Skeletal muscle cell (primary cell): ENCODE data around the gene TMEM214.
A peak's percentile ranks its signal among the peaks of the same experiment; 100 is the strongest.

ENCODE experiments used
- DNase-seq: peaks from one replicate; pipeline ENCODE4 v3.0.0-alpha.2; 2010; ENCODE audit warnings: low read depth
- H3K4me3 ChIP-seq: 2 replicates; pipeline ENCODE4 v1.5.1; 2011; ENCODE audit warnings: low read depth, mild to moderate bottlenecking, control low read depth, low read length, moderate library complexity

Gene TMEM214

DNA sequence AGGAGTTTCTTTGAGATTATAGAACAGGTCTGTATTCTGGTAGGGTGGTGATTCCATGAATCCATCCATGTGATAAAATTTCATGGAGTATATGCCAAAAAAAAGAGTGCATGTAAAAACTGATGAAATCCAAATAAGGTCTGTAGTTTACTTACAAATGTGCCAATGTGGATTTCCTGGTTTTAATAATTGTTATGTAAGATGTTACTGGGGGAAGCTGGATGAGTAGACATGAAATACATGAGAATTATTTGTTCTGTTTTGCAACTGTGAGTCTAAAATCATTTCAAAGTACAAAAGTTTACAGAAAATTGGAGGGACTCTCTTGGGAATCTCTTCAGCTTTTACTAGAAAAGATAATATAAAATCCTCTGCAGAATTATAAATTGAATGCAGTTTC, 23.7 kb upstream of the TMEM214 start:
- no peak overlapping the region for H3K4me3 ChIP-seq
- no peak for DNase-seq

DNA sequence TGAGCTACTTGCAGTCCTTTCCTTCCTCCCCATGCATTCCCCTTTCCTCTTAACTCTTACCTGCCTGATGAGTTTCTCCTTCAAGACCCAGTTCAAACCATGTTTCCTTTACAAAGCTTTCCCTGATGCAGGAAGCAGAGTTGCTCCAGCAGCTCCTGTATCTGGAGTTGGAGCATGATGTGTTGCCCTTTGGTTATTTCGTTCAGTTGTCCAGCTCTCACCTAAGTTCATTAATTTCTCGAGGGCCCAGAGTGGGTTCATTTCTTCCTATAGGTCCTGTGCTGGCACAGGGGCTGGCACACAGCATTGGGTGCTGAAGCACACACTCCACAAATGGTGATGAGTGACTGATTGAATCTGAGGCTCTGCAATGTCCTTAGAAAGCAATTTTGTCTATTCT, 23.0 kb upstream of the TMEM214 start:
- DNase-seq: no peak
- H3K4me3 ChIP-seq: no peak overlapping the region

DNA sequence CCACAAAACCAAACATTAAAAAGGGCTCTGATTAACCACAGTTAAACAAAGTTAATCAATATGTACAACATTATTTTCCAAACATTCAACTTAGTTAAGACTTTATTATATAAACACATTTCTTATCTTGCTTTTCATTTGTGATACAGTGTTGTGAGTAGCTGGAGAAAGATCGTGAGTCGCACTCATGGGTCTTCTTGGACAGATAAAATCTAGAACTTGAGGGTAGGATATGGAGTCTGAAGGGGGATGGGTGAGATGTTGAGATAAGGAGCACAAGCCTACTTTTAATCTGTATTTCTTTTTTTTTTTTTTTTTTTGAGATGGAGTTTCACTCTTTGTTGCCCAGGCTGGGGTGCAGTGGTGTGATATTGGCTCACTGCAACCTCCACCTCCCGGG, 22.6 kb upstream of the TMEM214 start:
- DNase-seq: no peak
- H3K4me3 ChIP-seq: no peak overlapping the region

DNA sequence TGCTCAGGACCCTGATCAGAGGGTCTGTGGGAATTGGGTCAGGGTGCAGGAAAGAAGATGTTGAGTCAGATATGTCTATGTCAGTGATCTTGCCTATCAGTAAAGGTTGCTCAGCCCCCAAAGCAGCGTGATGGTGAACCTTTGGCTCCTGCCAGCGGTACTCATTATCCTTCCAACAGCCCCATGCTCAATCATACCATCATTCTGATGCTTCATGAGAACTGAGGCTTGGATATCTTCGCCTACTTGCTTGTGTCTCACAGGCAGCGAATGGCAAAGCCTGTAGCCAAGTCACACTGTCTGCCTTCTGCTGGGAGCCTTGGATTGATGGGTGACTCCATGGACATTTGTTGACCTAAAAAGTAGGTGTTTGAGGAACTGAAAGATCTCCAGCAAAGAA, 19.0 kb upstream of the TMEM214 start:
- no peak for DNase-seq
- H3K4me3 ChIP-seq: no peak overlapping the region

DNA sequence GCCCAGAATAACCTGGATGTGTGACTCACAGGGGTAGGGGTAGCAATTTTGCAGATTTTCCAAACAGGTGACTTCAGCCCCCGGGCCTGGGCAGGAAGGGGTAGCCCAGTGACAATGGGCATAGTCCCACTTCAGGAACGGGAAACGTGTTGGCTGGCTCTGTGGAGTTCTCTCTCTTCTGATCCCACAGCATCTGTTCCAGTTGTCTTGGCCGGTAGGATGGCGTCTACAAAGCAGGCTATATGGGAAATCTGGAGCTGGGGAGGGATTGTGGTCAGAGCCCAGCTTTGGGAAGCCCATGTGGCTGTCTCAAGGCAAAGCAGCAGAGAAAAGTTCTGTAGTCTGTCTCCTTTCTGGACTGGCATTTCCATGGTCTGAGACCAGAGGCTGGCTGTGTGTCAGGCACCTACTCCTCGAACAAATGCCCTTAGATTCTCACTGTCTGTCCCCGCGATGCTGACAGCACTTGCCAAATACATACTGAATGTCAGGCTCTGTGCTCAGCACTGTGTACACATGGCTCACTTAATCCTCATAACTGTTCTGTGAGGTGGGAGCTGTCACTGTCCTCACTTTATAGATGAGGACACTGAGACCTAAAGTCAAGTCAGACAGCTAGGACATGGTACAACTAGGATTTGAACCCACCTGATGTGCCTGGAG, 17.9 kb upstream of the TMEM214 start:
- no peak for DNase-seq
- no peak overlapping the region for H3K4me3 ChIP-seq

DNA sequence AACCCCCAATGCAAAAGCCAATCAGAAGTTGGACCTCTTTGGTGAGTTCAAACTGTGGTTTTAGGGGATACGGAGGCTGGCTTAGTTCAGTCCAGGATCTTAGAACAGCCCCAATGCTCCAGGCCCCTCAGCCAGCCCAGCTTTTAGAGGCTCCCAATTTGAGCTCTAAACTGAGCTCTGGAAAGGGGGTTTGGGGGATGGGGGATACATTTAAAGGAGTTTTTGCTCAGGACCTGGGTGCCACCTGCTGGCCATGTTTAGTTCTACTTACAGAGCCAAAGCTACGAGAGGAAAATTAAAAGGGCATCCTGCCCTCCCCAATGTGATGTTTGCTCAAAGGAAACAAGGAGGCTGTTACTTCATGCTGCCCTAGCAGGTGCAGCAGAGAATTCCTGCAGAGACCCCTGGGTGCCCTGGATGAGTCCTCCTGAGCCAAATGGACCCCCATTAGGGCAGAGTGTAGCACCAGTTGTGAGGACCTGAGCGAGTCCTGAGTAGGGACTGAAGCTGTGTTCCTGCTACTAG, 15.9 kb upstream of the TMEM214 start:
- DNase-seq: no peak
- no peak overlapping the region for H3K4me3 ChIP-seq

DNA sequence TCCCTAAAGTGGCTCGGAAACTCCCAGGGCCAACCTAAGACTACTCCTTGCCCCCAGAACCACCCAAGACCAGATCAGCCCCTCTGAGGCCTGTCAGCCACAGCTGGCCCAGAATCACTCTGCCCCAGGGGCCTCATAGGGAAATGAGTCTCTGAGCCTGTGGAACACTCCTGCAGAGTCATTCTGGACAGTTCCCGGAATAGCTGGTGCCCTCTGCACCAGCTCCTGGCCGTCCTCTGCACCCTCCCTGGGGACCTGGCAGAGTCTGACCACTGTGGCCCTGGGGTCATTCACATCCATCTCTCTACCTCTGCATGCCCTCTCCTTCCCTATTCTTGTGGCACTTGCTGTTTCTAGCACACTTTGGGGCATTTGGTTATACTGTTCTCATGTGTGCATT, 14.6 kb upstream of the TMEM214 start:
- no peak overlapping the region for H3K4me3 ChIP-seq
- no peak for DNase-seq

DNA sequence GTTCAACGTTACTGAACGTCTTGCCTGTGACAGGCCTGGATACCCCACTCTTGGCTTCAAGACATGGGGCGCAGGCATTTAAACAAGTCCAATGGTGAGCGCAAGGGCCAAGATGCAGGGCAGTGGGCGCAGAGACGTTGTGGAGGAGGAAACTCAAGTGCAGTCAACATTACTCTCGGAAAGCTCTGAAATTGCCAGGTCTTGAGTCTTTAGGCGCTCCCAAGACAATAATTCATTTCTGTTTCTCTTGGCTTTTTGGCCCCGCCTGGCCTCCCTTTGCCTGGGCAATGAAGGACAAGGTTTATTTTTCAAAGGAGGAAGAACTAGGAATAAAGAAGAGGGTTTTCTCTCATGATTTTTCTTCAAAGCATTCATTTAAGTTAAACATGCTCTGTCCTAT, 13.3 kb upstream of the TMEM214 start:
- DNase-seq: no peak
- H3K4me3 ChIP-seq: no peak overlapping the region

DNA sequence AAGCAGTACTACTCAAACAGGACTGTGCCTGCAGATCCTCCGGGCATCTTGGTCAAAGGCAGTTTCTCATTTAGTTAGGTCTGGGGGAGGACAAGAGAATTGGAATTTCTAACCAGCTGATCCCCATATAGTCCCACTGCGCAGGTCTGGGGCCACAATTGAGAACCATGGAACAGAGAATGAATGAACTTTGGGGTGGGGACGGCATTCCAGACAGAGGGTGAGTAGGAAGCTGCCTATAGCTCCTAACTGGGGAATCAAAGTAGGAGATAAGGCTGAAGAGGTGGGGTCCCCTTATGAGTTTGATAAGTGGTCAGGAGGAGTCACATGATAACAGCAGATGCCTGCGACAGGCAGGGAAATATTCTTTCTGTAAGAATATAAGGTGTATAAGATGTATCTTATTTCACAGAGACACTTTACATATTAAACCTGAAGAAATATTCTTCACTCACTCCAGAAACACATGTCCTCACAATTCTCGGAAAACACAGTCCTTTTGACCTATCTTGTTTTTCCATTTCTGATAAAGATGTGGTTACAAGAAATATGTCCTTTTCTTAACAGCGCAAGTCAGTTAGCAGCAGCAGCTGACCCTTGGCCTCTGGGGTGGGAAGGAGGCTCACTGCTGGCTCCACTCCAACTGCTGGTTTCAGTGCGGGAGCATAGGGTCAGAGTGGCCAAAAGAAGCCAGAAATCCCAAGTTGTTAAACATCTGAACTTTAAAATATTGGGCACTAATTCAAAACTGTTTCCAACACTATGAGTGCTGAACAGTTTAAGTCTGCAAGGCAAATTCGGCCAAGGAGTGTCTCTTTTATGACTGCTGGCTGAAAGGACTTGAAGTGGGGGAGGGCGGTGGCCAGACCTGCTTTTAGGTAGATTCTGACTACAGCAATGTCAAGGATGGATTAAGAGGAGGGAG, 12.6 kb upstream of the TMEM214 start:
- no peak overlapping the region for H3K4me3 ChIP-seq
- DNase-seq: no peak

DNA sequence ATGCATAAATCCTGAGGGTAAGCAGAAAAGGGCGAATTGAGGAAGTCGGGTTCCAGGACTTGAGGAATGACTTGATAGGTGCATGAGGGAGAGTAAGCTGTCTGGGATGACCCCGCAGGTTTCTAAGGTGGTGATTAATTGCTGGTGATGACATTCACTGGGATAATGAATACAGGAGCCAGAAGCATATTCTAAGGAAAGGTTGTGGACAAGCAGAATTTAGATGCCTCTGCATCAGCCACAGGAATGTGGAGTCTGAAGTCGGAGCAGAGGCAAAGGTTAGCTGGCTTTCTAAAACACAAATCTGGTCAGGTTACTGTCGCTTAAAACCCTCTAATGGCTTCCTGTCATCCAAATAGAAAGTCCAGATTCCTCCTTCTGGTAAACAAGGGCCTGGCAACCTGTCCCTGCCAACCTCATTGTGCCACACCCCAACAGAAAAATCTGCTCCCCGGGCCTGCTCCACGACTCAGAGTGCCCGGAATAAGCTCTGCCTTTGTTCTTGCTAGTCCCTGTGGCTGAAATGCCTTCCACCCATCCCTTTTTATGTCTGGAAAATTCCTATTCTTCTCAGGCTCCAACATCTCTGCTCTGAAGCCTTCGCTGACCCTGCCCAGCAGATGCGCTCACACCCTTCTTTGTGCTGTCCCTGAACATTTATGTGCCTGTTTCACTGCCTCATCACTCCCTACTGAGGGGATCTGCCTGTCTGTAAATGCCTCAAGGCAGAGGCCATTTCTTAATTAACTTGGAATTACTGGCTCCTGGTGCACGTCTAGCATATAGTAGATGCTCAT, 11.3 kb upstream of the TMEM214 start:
- no peak for DNase-seq
- H3K4me3 ChIP-seq: no peak overlapping the region

DNA sequence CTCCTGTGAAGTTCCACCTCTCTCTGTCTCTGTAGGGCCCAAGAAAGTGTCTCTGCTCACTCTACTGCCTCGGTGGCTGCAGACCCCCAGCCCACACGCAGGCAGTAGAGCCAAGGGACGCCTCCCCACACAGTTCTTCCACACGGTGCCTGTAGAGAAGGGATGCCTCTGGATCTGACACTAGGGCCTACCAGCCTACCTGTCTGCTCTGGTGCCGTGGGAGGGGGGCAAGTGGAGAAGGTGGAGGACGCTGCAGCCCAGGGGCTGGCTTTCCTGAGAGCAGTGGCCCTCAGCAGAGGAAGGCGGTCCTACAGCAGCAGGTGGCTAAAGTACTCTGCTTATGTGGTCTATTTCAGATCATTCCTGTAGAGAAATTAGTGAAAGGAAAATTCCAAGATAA, 9.0 kb upstream of the TMEM214 start:
- H3K4me3 ChIP-seq: no peak overlapping the region
- DNase-seq: no peak

DNA sequence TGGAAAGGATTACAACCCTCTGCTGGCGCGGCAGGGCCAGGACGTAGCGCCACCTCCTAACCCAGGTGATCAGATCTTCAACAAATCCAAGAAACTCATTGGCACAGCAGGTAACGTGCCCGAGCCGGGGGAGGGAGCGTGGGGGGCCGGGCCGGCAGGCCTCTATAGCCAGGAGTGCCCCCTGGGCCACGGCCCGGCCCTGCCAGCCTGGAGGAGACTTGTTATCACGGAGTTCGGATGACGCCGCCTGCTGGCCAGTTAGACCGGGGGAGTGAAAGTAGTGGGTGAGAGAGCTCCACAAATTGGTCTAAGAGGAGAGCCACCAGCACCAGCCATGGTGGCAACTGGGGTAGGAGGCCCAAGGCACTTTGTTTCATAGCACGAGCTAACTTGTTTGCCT, 8.6 kb upstream of the TMEM214 start:
- DNase-seq: no peak
- H3K4me3 ChIP-seq: no peak overlapping the region

DNA sequence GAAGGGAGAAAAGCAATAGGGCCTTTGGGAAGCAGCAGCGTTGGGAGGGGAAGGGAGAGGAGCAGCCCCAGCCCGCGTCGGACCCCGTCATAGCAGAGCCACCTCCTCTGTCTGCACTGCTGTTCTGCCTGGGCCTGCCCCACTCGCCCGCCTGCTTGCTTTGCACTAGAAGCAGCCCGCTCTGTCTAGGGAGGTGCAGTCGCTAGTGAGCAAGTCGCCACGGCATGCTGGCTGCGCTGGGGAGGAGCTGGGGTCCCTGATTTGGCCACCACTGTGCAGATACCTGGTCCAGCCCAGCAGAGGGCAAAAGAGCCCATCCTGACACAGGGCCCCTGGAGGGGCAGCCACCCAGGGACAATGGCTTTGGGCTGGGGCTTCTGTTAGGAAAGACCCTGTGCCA, 8.0 kb upstream of the TMEM214 start:
- no peak for DNase-seq
- no peak overlapping the region for H3K4me3 ChIP-seq

DNA sequence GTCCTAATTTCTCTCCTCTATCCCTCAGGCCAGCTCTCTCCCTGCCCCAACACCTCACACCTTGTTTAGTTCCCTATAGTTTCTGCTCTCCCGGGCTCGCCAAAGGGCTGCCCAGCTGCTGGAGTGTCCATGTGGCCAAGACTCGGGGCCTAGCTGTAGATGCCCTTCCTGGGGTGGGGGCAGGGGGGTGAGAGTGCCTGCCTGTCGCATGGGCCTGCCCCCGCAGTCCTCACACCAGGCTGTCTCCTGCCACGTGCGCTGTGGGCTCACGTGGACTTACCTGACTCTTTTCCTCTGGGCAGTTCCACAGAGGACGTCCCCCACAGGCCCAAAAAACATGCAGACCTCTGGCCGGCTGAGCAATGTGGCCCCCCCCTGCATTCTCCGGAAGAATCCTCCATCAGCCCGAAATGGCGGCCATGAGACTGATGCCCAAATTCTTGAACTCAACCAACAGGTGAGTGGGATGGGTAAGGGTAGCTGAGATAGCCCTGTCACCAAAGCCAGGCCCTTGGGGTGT, 7.4 kb upstream of the TMEM214 start:
- DNase-seq: no peak
- no peak overlapping the region for H3K4me3 ChIP-seq

DNA sequence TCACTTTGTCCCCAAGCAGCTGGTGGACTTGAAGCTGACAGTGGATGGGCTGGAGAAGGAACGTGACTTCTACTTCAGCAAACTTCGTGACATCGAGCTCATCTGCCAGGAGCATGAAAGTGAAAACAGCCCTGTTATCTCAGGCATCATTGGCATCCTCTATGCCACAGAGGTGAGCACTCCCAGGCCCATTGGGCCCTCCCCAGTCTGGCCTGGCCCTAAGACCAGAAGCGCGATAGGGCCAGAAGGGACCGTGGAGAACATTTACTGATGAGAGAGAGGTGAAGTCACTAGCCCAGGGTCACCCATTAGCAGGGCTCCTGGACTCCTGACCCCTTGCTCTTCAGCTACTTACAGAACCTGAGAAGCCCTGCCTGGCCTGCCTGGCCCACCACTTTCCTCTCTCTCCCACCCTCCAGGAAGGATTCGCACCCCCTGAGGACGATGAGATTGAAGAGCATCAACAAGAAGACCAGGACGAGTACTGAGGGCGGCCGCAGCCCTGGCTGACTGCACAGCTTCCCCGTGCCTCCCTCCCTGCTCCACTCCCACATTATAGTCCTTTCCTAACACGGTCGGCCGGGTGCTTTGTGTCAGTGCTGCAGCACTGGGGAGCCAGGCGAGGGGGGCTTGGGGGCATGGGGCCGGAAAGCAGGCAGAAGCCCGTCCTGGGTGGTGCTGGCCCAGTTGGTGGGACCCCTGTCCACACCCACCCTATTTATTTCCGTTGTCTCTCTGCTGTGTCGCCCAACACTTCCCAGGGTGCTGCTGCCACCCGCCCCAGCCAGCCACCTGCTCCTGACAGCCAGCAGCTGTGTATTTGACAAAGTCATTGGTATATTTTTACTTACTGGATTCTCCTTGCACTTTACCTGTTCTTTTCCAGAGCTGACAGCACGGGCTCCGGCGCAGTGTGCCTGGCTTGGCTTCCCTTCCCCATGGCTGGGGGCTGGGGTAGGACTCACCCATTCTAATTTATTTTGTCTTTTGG, 6.6 kb upstream of the TMEM214 start:
- no peak for DNase-seq
- H3K4me3 ChIP-seq: no peak overlapping the region

DNA sequence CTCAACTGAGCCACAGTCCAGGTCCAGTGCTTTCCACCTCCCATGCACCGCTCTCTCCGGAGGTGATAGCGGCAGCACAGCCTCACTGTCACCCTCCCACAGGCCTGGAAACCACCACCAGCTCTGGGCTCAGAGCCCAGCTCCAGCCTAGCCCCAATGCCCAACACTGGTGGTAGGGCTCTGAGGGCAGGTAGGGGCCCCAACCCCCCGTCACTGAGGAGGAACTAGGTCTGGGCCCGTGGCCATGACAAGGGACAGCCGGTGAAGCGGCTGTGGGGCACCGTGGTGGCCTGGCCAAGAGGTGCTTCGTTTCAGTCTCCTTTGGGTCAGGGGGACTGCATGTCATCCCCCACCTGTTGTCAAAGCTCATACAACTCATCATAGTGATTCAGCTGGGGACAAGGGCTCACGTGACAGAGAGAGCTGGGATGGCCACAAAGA, 5.5 kb upstream of the TMEM214 start:
- no peak overlapping the region for H3K4me3 ChIP-seq
- DNase-seq: no peak

DNA sequence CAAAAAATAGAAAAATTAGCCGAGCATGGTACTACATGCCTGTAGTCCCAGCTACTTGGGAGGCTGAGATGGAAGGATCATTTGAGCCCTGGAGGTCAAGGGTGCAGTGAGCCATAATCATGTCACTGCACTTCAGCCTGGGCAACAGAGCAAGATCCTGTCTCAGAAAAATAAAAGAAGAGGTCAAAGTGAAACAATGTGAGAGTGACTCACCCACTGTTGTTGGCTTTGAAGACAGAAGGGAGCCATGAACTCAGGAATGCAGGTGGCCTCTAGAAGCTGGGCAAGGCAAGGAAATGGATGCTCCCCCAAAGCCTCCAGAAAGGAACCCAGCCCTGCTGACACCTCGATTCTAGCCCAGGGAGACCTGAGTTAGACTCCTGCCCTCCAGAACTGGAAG, 3.7 kb upstream of the TMEM214 start:
- DNase-seq: no peak
- H3K4me3 ChIP-seq: no peak overlapping the region

DNA sequence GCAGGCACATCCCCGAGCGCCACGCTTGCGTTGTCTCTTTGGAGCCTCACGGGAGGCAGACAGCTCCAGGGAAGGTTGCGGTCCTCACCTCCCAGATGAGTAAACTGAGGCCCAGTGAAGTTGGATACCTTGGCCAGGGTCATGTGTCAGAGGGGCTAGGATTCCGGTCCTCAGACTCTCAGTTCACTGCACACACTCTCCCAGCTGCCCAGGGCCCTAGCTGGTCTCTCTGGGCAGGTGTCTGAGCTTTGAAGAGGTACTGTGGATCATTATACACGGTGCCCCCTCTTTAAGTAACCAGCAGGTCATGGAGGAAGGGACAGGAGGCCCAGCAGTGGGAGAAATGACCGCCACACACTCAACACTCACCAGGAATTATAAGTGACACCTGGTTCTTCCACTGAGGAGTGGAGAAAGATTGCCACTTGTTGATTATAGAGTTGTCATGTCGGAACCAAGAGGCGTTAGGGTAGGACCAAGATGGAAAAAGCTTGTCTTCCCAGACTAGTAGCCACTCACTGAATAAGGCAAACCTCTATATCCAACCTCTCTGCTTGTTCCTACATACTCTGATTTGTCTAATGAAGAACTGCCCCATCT, 588 bp downstream of the TMEM214 start:
- peak overlapping the region; percentile 99 for H3K4me3 ChIP-seq
- DNase-seq: no peak
